GM21390 (cell line): ENCODE results near the gene NRGN.

Experiments
- ATAC-seq: cut with Tn5 transposase; IDR thresholded peaks from one replicate; pipeline ENCODE4 v1.9.1; 2021; ENCODE audit not compliant: unreplicated experiment

NRGN gene

GRCh38 chr11:124738713-124739478 is 846 bp upstream of the NRGN start:
- no peak for ATAC-seq

GRCh38 chr11:124740277-124740882 is 638 bp downstream of the NRGN start:
- ATAC-seq = peak; percentile 40

- ATAC-seq = no peak
These were observed 2.8 kb downstream of the NRGN start for GRCh38 chr11:124742555-124742954.

- no peak for ATAC-seq
These were observed 3.3 kb downstream of the NRGN start for GRCh38 chr11:124743050-124743449.

GRCh38 chr11:124745270-124745834 is 5.6 kb downstream of the NRGN start:
- no peak for ATAC-seq

- peak; percentile 25 for ATAC-seq
These were observed 6.3 kb downstream of the NRGN start for GRCh38 chr11:124745835-124746620.

- ATAC-seq = peak; percentile 92
These were observed 7.0 kb downstream of the NRGN start for GRCh38 chr11:124746621-124747243.

- ATAC-seq = no peak
These were observed 7.8 kb downstream of the NRGN start for GRCh38 chr11:124747406-124748099.

- no peak for ATAC-seq
These were observed 8.3 kb downstream of the NRGN start for GRCh38 chr11:124748100-124748418.

GRCh38 chr11:124748481-124749343 is 9.0 kb downstream of the NRGN start:
- no peak for ATAC-seq

GRCh38 chr11:124749912-124750311 is 10.2 kb downstream of the NRGN start:
- ATAC-seq = no peak

GRCh38 chr11:124751391-124751740 is 11.6 kb downstream of the NRGN start:
- ATAC-seq = no peak

GRCh38 chr11:124751741-124752470 is 12.2 kb downstream of the NRGN start, which contains the start of gene VSIG2:
Gene VSIG2, minus strand, starts transcription at chr11:124752255. Its CDS starts 118 bp downstream, at chr11:124752137.
- ATAC-seq = no peak

- ATAC-seq = no peak
These were observed 12.8 kb downstream of the NRGN start for GRCh38 chr11:124752471-124753102.

- no peak for ATAC-seq
These were observed 13.5 kb downstream of the NRGN start for GRCh38 chr11:124753205-124753604.

GRCh38 chr11:124753624-124754023 is 13.9 kb downstream of the NRGN start:
- ATAC-seq = no peak

- ATAC-seq = no peak
These were observed 14.6 kb downstream of the NRGN start for GRCh38 chr11:124754309-124754708.

- no peak for ATAC-seq
These were observed 15.0 kb downstream of the NRGN start for GRCh38 chr11:124754710-124755109.
